ENCODE data around the gene RGS9.
A peak's percentile ranks its signal among the peaks of the same experiment; 100 is the strongest.

The RGS9 gene

DNA sequence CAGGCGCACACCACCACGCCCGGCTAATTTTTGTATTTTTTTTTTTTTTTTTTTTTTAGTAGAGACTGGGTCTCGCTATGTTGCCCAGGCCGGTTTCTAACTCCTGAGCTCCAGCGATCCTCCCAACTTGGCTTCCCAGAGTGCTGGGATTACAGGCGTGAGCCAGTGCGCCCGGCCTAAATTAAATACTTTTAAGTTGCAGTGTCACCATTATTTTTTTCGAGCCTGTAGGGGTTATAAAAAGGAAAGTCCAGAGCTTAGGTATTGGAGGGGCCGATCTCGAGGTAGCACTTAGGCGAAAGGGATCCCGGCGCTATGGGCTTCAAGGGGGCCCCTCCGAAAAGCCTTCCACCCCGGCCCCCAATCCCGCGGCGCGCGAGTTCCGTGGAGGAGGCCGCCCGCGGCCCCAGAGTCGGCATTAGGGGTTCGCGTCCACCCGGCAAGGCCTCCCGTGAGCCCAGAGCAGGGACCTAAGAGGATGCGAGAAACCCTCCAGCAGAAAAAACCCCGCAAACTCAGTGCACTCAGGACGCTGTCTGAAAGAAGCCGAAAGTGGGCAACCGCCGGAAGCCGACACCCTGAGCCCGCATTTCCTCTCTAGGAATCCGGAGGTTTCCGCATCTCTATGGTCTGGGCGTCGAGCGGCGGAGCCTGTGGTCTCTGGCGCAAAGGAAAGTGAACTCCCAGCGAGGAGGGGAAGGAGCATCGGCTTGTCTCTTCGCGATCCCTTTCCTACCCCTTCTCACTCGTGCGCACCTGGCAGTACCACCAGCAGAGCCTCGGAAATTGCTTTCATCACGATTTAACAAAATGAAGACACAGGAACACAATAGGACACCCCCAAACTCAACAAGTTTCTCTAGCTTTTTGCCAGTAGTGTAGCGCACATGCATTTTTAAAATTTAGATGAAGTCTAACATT lies 14.1 kb upstream of the RGS9 start:
- TF ChIP-seq, protein P1, sequence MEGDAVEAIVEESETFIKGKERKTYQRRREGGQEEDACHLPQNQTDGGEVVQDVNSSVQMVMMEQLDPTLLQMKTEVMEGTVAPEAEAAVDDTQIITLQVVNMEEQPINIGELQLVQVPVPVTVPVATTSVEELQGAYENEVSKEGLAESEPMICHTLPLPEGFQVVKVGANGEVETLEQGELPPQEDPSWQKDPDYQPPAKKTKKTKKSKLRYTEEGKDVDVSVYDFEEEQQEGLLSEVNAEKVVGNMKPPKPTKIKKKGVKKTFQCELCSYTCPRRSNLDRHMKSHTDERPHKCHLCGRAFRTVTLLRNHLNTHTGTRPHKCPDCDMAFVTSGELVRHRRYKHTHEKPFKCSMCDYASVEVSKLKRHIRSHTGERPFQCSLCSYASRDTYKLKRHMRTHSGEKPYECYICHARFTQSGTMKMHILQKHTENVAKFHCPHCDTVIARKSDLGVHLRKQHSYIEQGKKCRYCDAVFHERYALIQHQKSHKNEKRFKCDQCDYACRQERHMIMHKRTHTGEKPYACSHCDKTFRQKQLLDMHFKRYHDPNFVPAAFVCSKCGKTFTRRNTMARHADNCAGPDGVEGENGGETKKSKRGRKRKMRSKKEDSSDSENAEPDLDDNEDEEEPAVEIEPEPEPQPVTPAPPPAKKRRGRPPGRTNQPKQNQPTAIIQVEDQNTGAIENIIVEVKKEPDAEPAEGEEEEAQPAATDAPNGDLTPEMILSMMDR (IDR thresholded peaks at IDR 0.05) = no peak
- Histone ChIP-seq H3K9me3 (no peaks in the 10 kb centered on the region), H3K4me1 (peaks cover 0 to 12% (median 2%) of the 10 kb centered on the region in 4 donors), H3K27ac (peak overlapping the region; percentile 91 to 93), H3K4me3 (peak overlapping the region; percentile 77 to 85), H3K36me3 (no peaks in the 10 kb centered on the region), H3K27me3 (peaks cover 0 to 3% of the 10 kb centered on the region in 2 donors)
- intact Hi-C loops (cut with DNase I; ENCODE audit: low total_unique reads) = no loop called here
- peak; percentile 79 to 87 for DNase-seq

DNA sequence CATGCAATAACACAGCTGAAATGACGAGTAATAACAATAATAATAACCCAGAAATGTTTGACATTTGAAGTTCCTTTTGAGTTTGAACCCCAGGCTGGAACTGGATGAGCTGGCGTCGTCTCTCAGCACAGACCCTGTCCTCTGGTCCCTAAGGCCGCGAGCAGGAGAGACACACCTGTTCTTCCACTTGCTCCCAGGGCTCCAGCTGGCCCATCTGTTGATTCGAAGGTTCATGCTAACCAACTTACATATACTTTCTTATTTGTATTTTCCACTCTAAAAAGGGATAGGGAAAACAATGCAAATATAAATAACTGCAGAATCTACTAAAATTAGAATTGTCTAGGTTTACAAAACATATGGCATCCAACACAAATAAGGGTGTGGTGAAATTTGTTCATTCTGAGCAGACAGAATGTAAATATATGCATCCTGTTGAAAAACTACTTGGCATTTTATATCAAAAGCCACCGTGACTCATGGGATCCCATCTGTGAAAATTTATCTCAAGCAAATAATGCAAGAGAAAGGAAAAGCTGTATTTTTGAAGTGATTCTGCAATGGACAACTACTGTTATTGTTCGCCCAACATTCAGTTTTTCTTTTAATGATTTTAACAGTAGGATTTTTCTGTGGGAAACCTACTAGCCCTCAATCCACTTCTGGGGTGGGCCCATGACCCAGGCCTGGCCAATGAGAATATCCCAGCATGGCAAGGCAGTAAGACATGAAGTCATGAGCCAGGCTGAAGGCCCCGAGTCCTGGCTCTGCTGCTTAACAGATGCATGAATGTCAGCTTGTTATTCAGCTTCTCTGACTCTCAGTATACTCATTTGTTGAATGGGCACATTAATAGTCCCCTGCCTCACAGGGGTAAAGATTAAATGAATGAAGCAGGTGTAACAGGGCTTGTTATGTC lies 13.2 kb upstream of the RGS9 start:
- H3K9me3 ChIP-seq = no peaks in the 10 kb centered on the region
- TF ChIP-seq, protein P1 (IDR thresholded peaks at IDR 0.05) = no peak
- H3K4me3 ChIP-seq = peak overlapping the region; percentile 77 to 85
- H3K27me3 ChIP-seq = no peaks in the 10 kb centered on the region
- peaks cover 0 to 12% (median 2%) of the 10 kb centered on the region in 4 donors for H3K4me1 ChIP-seq
- no peaks in the 10 kb centered on the region for H3K36me3 ChIP-seq
- H3K27ac ChIP-seq = peak overlapping the region; percentile 91 to 93
- DNase-seq = no peak
- intact Hi-C loops (cut with DNase I; ENCODE audit: low total_unique reads) = no loop called here

DNA sequence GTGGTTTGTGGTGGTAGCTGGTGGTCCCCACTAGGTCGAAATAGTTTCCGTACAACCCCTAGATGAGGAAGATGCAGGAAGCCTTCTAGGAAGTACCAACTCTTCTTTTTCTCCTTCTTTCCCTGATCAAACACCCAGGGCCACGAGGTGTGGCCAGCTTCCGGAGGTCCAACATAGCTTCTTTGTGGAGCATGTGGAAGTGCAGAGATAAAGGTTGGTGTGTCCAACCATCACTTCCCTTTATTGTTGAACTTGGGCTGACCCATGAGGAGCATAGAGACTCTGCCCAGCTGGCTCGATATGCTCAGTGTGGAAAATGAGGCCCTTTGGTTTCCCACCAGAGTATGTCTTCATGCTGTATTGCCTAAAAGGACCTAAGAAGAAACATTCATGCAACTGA lies 6.3 kb upstream of the RGS9 start:
- Histone ChIP-seq H3K9me3 (no peaks in the 10 kb centered on the region), H3K4me1 (no peaks in the 10 kb centered on the region), H3K36me3 (no peaks in the 10 kb centered on the region), H3K27me3 (peaks cover 0 to 5% of the 10 kb centered on the region in 2 donors), H3K4me3 (no peak overlapping the region), H3K27ac (no peak overlapping the region)
- TF ChIP-seq, protein P1 (IDR thresholded peaks at IDR 0.05) = no peak
- intact Hi-C loops (cut with DNase I; ENCODE audit: low total_unique reads) = no loop called here
- no peak for DNase-seq

DNA sequence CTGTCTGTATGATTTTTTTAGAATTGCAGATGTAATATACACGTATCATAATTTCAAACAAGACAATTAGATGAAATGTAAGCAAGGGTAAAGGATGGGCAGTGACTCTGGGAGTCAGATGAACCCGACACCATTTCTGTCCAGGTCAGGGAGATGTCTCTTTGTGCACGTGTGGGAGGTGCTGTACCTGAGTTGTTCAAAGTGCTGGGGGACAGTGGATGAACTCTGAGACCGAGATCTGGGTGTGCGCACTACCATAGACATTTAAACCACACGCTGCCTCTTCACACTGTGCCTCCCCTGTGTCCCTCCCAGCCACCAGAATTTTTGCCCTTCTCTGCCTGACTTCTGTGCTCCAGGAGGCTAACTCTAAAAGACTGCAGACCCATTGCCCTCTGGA lies 5.9 kb upstream of the RGS9 start:
- Histone ChIP-seq H3K27ac (no peak overlapping the region), H3K36me3 (no peaks in the 10 kb centered on the region), H3K4me3 (no peak overlapping the region), H3K9me3 (no peaks in the 10 kb centered on the region), H3K4me1 (no peaks in the 10 kb centered on the region), H3K27me3 (peaks cover 0 to 5% of the 10 kb centered on the region in 2 donors)
- intact Hi-C loops (cut with DNase I; ENCODE audit: low total_unique reads) = no loop called here
- TF ChIP-seq, protein P1 (IDR thresholded peaks at IDR 0.05) = no peak
- no peak for DNase-seq

DNA sequence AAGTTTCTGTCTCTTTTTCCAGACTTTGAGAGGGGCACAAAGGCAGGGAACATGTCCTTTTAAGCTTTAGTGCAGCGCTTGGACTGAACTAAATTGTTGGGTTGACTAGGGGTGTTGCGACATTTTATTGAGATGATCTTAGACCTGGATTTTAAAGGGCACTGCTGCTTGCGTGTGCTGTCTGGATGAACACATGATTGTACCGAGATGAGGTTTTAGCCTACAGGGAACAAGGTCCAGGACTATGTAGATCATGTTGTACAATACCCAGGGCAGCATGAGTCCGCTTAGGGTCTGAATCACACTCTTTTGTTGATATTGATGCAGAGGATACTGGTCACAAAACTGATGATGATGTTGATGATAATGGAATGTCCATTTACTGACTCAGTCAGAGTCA lies 5.2 kb upstream of the RGS9 start:
- TF ChIP-seq, protein P1 (IDR thresholded peaks at IDR 0.05) = no peak
- Histone ChIP-seq H3K27me3 (peaks cover 0 to 5% of the 10 kb centered on the region in 2 donors), H3K9me3 (no peaks in the 10 kb centered on the region), H3K4me1 (no peaks in the 10 kb centered on the region), H3K4me3 (no peak overlapping the region), H3K27ac (no peak overlapping the region), H3K36me3 (no peaks in the 10 kb centered on the region)
- no peak for DNase-seq
- intact Hi-C loops (cut with DNase I; ENCODE audit: low total_unique reads) = no loop called here
